GM19467 (cell line): ENCODE measurements around the gene SLC26A5.
"Not testable (repeated sequence)": the region's sequence is repeated elsewhere in the genome, so short reads cannot be mapped to it uniquely, and the experiment has no call there.

Experiments used
- ATAC-seq: cut with Tn5 transposase; IDR thresholded peaks from one replicate; pipeline ENCODE4 v1.9.1; 2021; ENCODE audit warnings: mild to moderate bottlenecking, moderate library complexity; ENCODE audit not compliant: unreplicated experiment

The SLC26A5 gene

GRCh38 chr7:103446049-103446520, at the start of gene SLC26A5:
Gene SLC26A5 (minus strand): TSS chr7:103446207. CDS start chr7:103421514, 24,693 bp downstream.
- no peak for ATAC-seq

- ATAC-seq, result no peak
These were observed 41.4 kb upstream of the SLC26A5 start for GRCh38 chr7:103487419-103487818.

- ATAC-seq, result not testable (repeated sequence)
These were observed 40.9 kb upstream of the SLC26A5 start for GRCh38 chr7:103486873-103487272.

GRCh38 chr7:103480771-103481170, 34.8 kb upstream of the SLC26A5 start:
- ATAC-seq, result no peak

GRCh38 chr7:103474956-103475355, 28.9 kb upstream of the SLC26A5 start:
- no peak for ATAC-seq

GRCh38 chr7:103469095-103469948, 23.3 kb upstream of the SLC26A5 start:
- ATAC-seq, result no peak

- ATAC-seq, result no peak
These were observed 20.8 kb upstream of the SLC26A5 start for GRCh38 chr7:103466814-103467213.

GRCh38 chr7:103462358-103462757, 16.4 kb upstream of the SLC26A5 start:
- no peak for ATAC-seq

- ATAC-seq, result peak; percentile 73
These were observed 1.3 kb upstream of the SLC26A5 start for GRCh38 chr7:103447073-103447960.

- ATAC-seq, result no peak
These were observed 569 bp downstream of the SLC26A5 start for GRCh38 chr7:103445228-103446048.

GRCh38 chr7:103439661-103440060, 6.3 kb downstream of the SLC26A5 start:
- ATAC-seq, result no peak

- ATAC-seq, result no peak
These were observed 8.4 kb downstream of the SLC26A5 start for GRCh38 chr7:103437623-103438022.

- ATAC-seq, result no peak
These were observed 13.3 kb downstream of the SLC26A5 start for GRCh38 chr7:103432712-103433111.

- no peak for ATAC-seq
These were observed 20.8 kb downstream of the SLC26A5 start for GRCh38 chr7:103425177-103425576.

- no peak for ATAC-seq
These were observed 22.4 kb downstream of the SLC26A5 start for GRCh38 chr7:103423467-103424179.

- ATAC-seq, result no peak
These were observed 25.1 kb downstream of the SLC26A5 start for GRCh38 chr7:103420857-103421384.

GRCh38 chr7:103418241-103418640, 27.8 kb downstream of the SLC26A5 start:
- ATAC-seq, result no peak

- ATAC-seq, result no peak
These were observed 32.6 kb downstream of the SLC26A5 start for GRCh38 chr7:103413407-103413806.

GRCh38 chr7:103412151-103412550, 33.9 kb downstream of the SLC26A5 start:
- no peak for ATAC-seq
